ENCODE data around the gene FZD4.

DNA sequence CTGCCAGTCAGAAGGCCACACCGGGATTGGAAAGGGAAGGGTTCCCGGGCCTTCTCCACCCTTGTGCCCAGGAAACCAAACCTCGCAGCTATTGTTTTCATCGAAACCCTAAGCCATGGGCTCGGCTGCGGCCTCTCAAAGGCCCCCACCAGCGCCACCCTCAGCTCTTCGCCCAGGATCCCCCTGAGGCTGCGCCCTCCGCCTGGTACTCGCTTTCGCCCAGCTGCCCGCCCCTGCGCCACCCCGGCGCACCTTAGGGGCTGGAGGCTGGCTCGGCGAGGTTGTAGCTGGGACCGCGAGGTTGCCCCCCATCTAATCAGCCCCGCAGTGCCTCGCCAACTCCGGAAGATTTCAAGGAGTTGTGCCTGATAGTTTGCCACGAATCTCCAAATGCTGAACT lies 49.0 kb downstream of the FZD4 start:
- TF ChIP-seq, protein P1, sequence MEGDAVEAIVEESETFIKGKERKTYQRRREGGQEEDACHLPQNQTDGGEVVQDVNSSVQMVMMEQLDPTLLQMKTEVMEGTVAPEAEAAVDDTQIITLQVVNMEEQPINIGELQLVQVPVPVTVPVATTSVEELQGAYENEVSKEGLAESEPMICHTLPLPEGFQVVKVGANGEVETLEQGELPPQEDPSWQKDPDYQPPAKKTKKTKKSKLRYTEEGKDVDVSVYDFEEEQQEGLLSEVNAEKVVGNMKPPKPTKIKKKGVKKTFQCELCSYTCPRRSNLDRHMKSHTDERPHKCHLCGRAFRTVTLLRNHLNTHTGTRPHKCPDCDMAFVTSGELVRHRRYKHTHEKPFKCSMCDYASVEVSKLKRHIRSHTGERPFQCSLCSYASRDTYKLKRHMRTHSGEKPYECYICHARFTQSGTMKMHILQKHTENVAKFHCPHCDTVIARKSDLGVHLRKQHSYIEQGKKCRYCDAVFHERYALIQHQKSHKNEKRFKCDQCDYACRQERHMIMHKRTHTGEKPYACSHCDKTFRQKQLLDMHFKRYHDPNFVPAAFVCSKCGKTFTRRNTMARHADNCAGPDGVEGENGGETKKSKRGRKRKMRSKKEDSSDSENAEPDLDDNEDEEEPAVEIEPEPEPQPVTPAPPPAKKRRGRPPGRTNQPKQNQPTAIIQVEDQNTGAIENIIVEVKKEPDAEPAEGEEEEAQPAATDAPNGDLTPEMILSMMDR (IDR thresholded peaks at IDR 0.05; ENCODE audit: low read depth, low read length): no peak
- TF ChIP-seq, protein P2, sequence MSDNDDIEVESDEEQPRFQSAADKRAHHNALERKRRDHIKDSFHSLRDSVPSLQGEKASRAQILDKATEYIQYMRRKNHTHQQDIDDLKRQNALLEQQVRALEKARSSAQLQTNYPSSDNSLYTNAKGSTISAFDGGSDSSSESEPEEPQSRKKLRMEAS (IDR thresholded peaks at IDR 0.05; ENCODE audit: low read depth, low read length): no peak
